Pancreas (tissue), 10 donors: ENCODE data around the gene PABPN1L. TPM values are rescaled to one million over a fixed set of nuclear protein-coding genes. Genes with fewer than 3 reads are reported as not detected.

ENCODE experiments used
- ATAC-seq, 4 donors: fragments of 200-7000 bp; cut with Tn5 transposase; one replicate each; pipeline versions ENCODE4 v1.8.0 to v1.9.1; 2020; ENCODE audit warnings: mild to moderate bottlenecking in 4 of 4, moderate library complexity in 4 of 4
- DNase-seq, 6 donors: peaks; one replicate each; pipeline ENCODE4 v3.0.0-alpha.2; 2020
- FAIRE-seq: peaks from 2 replicates; lab custom pipeline; 2012; peaks lifted over from hg19 to GRCh38; lab: Jason Lieb, UNC
- H3K27ac ChIP-seq, 4 donors: fragments of 200-600 bp; sonication (generic); 1 replicate in 3 of 4; 2 replicates in 1 of 4; pipeline versions ENCODE4 v1.5.0 to v1.8.0; 2020
- H3K27me3 ChIP-seq, 4 donors: fragments of 200-600 bp; one replicate each; pipeline ENCODE4 v1.8.0; 2021
- H3K36me3 ChIP-seq, 3 donors: fragments of 200-600 bp; sonication (generic) in 1 of 3; one replicate each; pipeline versions ENCODE4 v1.5.0 to v1.8.0; 2020 to 2021
- H3K4me1 ChIP-seq, 3 donors: fragments of 200-600 bp; one replicate each; pipeline ENCODE4 v1.8.0; 2021
- H3K4me3 ChIP-seq, 4 donors: fragments of 200-600 bp; sonication (generic) in 2 of 4; one replicate each; pipeline versions ENCODE4 v1.5.0 to v1.8.0; 2020 to 2021
- H3K9me3 ChIP-seq, 4 donors: fragments of 200-600 bp; one replicate each; pipeline ENCODE4 v1.8.0; 2021
- CTCF ChIP-seq, 4 donors: fragments of 200-600 bp; sonication (generic) in 3 of 4; IDR thresholded peaks; one replicate each; pipeline versions ENCODE4 v1.5.0 to v1.8.0; 2021; ENCODE audit warnings: antibody characterized with exemption in 4 of 4
- WGBS, 2 donors: extraction: QIAGEN DNeasy Blood & Tissue Kit; methylation state at CpG; one replicate each; pipeline ENCODE4 v1.1.7; 2013; 5-methylcytosine and 5-hydroxymethylcytosine counted together
- intact Hi-C, 3 donors: fragments of 100-400 bp; cut with DNase I; formaldehyde crosslinking; loops; one replicate each; pipeline versions ENCODE4 v1.11.1 to v1.14.2; 2022
- polyA plus RNA-seq, 2 donors: library from polyadenylated mRNA; stranded (reverse); fragments of 200-250 nt; gene quantifications; one replicate each; pipeline ENCODE4 v1.2.3, GENCODE V29; 2013
- total RNA-seq, 6 donors: library from RNA; stranded (reverse); fragmentation: NEBNext Ultra II Directional in 4 of 6; extraction: Animal tissue kit (Norgen Biotek cat#: 25700) in 4 of 6; gene quantifications; one replicate each; pipeline versions ENCODE4 v1.2.1 to v1.2.4, GENCODE V29; 2021 to 2023
- donor health status: healthy with polysubstance abuse.
- donor health status: DM: no; HTN: no; CAD: no; lungs with moderate emphysema.
- donor health status: DM: no; HTN: no; CAD: no.
- donor health status: control.
- donor health status: control.
- donor health status: Bipolar disorder and iron deficiency.
- donor health status: DM: yes; HTN: yes; CAD: no.
- donor health status: DM: no; HTN: no; CAD: no.
- donor health status: DM: no; HTN: no; CAD: no.
- donor health status: DM: yes; HTN: yes; CAD: no.

The PABPN1L gene
- total and polyA plus RNA-seq, 8 donors, result 0.23 to 0.65 (median 0.35) TPM; not detected in 3

- peak in 1 of 6 donors; percentile 54 for DNase-seq
- WGBS, 2 donors, result 75 to 91% methylated on average over 10 of the region's 10 CpGs
- no peak overlapping the region for H3K4me3 ChIP-seq
- H3K4me1 ChIP-seq, result peaks cover 0 to 10% (median 3%) of the 10 kb centered on the region in 3 donors
- H3K27ac ChIP-seq, result no peak overlapping the region
- H3K36me3 ChIP-seq, result no peaks in the 10 kb centered on the region
- no peak for FAIRE-seq
- no peak for TF ChIP-seq CTCF (IDR thresholded peaks at IDR 0.05)
- intact Hi-C loops, result loop anchor here in 1 of 3 donors (10.0 kb wide), 1 partner anchor 360 kb away; the partner anchor contains the start of gene CDH15
- no peak for ATAC-seq
- no peaks in the 10 kb centered on the region for H3K27me3 ChIP-seq
- no peaks in the 10 kb centered on the region for H3K9me3 ChIP-seq
Observed at GRCh38 chr16:88815227-88815626, 51.2 kb downstream of the PABPN1L start.

- no peak for FAIRE-seq
Observed at GRCh38 chr16:88814144-88814502, 52.3 kb downstream of the PABPN1L start.

More at GRCh38 chr16:88814144-88814502, 52.3 kb downstream of the PABPN1L start:
- no peaks in the 10 kb centered on the region for H3K9me3 ChIP-seq
- WGBS, 2 donors, result 60 to 77% methylated on average over 13 of the region's 13 CpGs
- ATAC-seq (no peak), DNase-seq (peak in 2 of 6 donors; percentile 18 to 51)
- H3K27ac ChIP-seq, result no peak overlapping the region
- H3K36me3 ChIP-seq, result no peaks in the 10 kb centered on the region
- intact Hi-C loops, result loop anchor here in 1 of 3 donors (10.0 kb wide), 1 partner anchor 361 kb away; the partner anchor contains the start of gene CDH15
- H3K27me3 ChIP-seq, result no peaks in the 10 kb centered on the region
- H3K4me1 ChIP-seq, result peaks cover 0 to 12% (median 11%) of the 10 kb centered on the region in 3 donors
- no peak overlapping the region for H3K4me3 ChIP-seq
- no peak for TF ChIP-seq CTCF (IDR thresholded peaks at IDR 0.05)

Other genes starting within 250 kb of the PABPN1L start
- gene IL17C, start 228.1 kb downstream of the PABPN1L start, total RNA-seq, result not detected
- under 1 TPM in 1 of 2 donors, not detected in 1; 0.14 TPM for gene IL17C, start 228.1 kb downstream of the PABPN1L start, polyA plus RNA-seq
- 100 to 1,000 TPM in 2 of 6 donors, 10 to 100 TPM in 4; 38.0 to 135 (median 58.8) TPM for gene CYBA, start 215.6 kb downstream of the PABPN1L start, total RNA-seq
- 10 to 100 TPM; 63.3 to 85.9 TPM for gene CYBA, start 215.6 kb downstream of the PABPN1L start, polyA plus RNA-seq
- gene MVD, start 203.6 kb downstream of the PABPN1L start, total RNA-seq, result 10 to 100 TPM; 12.7 to 20.7 (median 15.3) TPM
- gene MVD, start 203.6 kb downstream of the PABPN1L start, polyA plus RNA-seq, result 10 to 100 TPM; 41.8 to 46.6 TPM
- 1 to 10 TPM in 1 of 6 donors, under 1 TPM in 5; 0.19 to 1.9 (median 0.69) TPM for gene SNAI3, start 180.2 kb downstream of the PABPN1L start, total RNA-seq
- gene SNAI3, start 180.2 kb downstream of the PABPN1L start, polyA plus RNA-seq, result 1 to 10 TPM in 1 of 2 donors, under 1 TPM in 1; 0.72 to 1.2 TPM
- 10 to 100 TPM in 4 of 6 donors, 1 to 10 TPM in 2; 9.7 to 18.0 (median 10.9) TPM for gene RNF166, start 160.3 kb downstream of the PABPN1L start, total RNA-seq
- 10 to 100 TPM; 23.4 to 40.9 TPM for gene RNF166, start 160.3 kb downstream of the PABPN1L start, polyA plus RNA-seq
- 10 to 100 TPM in 3 of 6 donors, 1 to 10 TPM in 3; 8.1 to 13.3 (median 10.0) TPM for gene CTU2, start 160.2 kb downstream of the PABPN1L start, total RNA-seq
- gene CTU2, start 160.2 kb downstream of the PABPN1L start, polyA plus RNA-seq, result 10 to 100 TPM; 20.3 to 21.9 TPM
- gene PIEZO1, start 81.4 kb downstream of the PABPN1L start, total RNA-seq, result 10 to 100 TPM; 16.3 to 72.0 (median 23.9) TPM
- 100 to 1,000 TPM; 189 to 255 TPM for gene PIEZO1, start 81.4 kb downstream of the PABPN1L start, polyA plus RNA-seq
- gene CDT1, start 62.9 kb downstream of the PABPN1L start, total RNA-seq, result 1 to 10 TPM in 4 of 6 donors, under 1 TPM in 2; 0.12 to 1.8 (median 1.4) TPM
- under 1 TPM; 0.30 to 0.35 TPM for gene CDT1, start 62.9 kb downstream of the PABPN1L start, polyA plus RNA-seq
- 10 to 100 TPM; 38.8 to 85.4 (median 61.6) TPM for gene APRT, start 54.7 kb downstream of the PABPN1L start, total RNA-seq
- 10 to 100 TPM; 82.7 to 88.2 TPM for gene APRT, start 54.7 kb downstream of the PABPN1L start, polyA plus RNA-seq
- gene GALNS, start 9.7 kb downstream of the PABPN1L start, total RNA-seq, result 10 to 100 TPM in 2 of 6 donors, 1 to 10 TPM in 4; 5.7 to 19.2 (median 7.2) TPM
- 10 to 100 TPM; 18.0 to 26.1 TPM for gene GALNS, start 9.7 kb downstream of the PABPN1L start, polyA plus RNA-seq
- 10 to 100 TPM; 16.0 to 35.5 (median 23.0) TPM for gene TRAPPC2L, start 9.5 kb downstream of the PABPN1L start, total RNA-seq
- gene TRAPPC2L, start 9.5 kb downstream of the PABPN1L start, polyA plus RNA-seq, result 10 to 100 TPM; 49.2 to 55.2 TPM
- gene CBFA2T3, start 110.5 kb upstream of the PABPN1L start, total RNA-seq, result 10 to 100 TPM; 16.7 to 27.0 (median 21.9) TPM
- 10 to 100 TPM in 1 of 2 donors, 1 to 10 TPM in 1; 8.7 to 24.6 TPM for gene CBFA2T3, start 110.5 kb upstream of the PABPN1L start, polyA plus RNA-seq
- 10 to 100 TPM; 17.3 to 26.6 (median 18.9) TPM for gene ACSF3, start 227.2 kb upstream of the PABPN1L start, total RNA-seq
- 10 to 100 TPM; 32.6 to 36.9 TPM for gene ACSF3, start 227.2 kb upstream of the PABPN1L start, polyA plus RNA-seq